Gastrocnemius medialis (tissue), 4 donors: ENCODE measurements around the gene DRC1. TPM values are rescaled to one million over a fixed set of nuclear protein-coding genes. Genes with fewer than 3 reads are reported as not detected.
A peak's percentile ranks its signal among the peaks of the same experiment; 100 is the strongest.
"Not testable (repeated sequence)": the region's sequence is repeated elsewhere in the genome, so short reads cannot be mapped to it uniquely, and the experiment has no call there.

Source experiments
- ATAC-seq, 2 donors: fragments of 150-250 bp; one replicate each; pipeline ENCODE4 v1.9.1; 2016
- DNase-seq, 2 donors: peaks; one replicate each; pipeline ENCODE4 v3.0.0-alpha.2; 2019
- H3K27ac ChIP-seq, 4 donors: fragments of 200-600 bp; sonication (generic); 1 replicate in 1 of 4; 2 replicates in 3 of 4; pipeline ENCODE4 v1.5.1; 2016 to 2018; ENCODE audit warnings: mild to moderate bottlenecking in 2 of 4, moderate library complexity in 1 of 4
- H3K27me3 ChIP-seq, 3 donors: fragments of 200-600 bp; sonication (generic) in 2 of 3; 1 replicate in 1 of 3; 2 replicates in 2 of 3; pipeline versions ENCODE4 v1.5.1 to v1.6.0; 2016 to 2019; ENCODE audit warnings: mild to moderate bottlenecking in 1 of 3, moderate library complexity in 1 of 3
- H3K36me3 ChIP-seq, 2 donors: fragments of 200-600 bp; sonication (generic) in 1 of 2; one replicate each; pipeline ENCODE4 v1.5.1; 2017 to 2018
- H3K4me1 ChIP-seq, 2 donors: fragments of 200-600 bp; sonication (generic) in 1 of 2; one replicate each; pipeline ENCODE4 v1.5.1; 2016 to 2017; ENCODE audit warnings: mild to moderate bottlenecking in 2 of 2
- H3K4me3 ChIP-seq, 4 donors: fragments of 200-600 bp; sonication (generic) in 3 of 4; 1 replicate in 1 of 4; 2 replicates in 3 of 4; pipeline ENCODE4 v1.5.1; 2016 to 2019; ENCODE audit warnings: mild to moderate bottlenecking in 2 of 4
- H3K9me3 ChIP-seq, 3 donors: fragments of 200-600 bp; sonication (generic) in 2 of 3; 1 replicate in 1 of 3; 2 replicates in 2 of 3; pipeline ENCODE4 v1.5.1; 2016 to 2019
- CTCF ChIP-seq, 5 experiments: fragments of 450-650 bp in 3 of 5; fragments of 200-600 bp in 2 of 5; sonication (generic) in 2 of 5; IDR thresholded peaks in 4 of 5; conservative IDR thresholded peaks in 1 of 5; 1 replicate in 4 of 5; 2 replicates in 1 of 5; pipeline ENCODE4 v1.5.1; 2016 to 2019; ENCODE audit warnings: antibody characterized with exemption in 5 of 5, mild to moderate bottlenecking in 3 of 5, moderate library complexity in 3 of 5
- POLR2A ChIP-seq, 2 donors: fragments of 450-650 bp; IDR thresholded peaks; one replicate each; pipeline ENCODE4 v1.6.1; 2017; ENCODE audit warnings: antibody characterized with exemption in 2 of 2, mild to moderate bottlenecking in 2 of 2, moderate library complexity in 2 of 2
- in situ Hi-C, 4 donors: fragments of 200-750 bp; cut with MboI; loops; one replicate each; pipeline versions ENCODE4 v1.15.0 to v1.8.0; 2017; ENCODE audit warnings: low sequenced_read_pairs in 4 of 4
- intact Hi-C: fragments of 100-400 bp; cut with DNase I; formaldehyde crosslinking; loops from one replicate; pipeline ENCODE4 v1.15.1; 2023; ENCODE audit warnings: low total_unique reads
- total RNA-seq, 4 donors: library from RNA; depleted of rRNA; stranded (reverse); fragments of >200 nt; gene quantifications; one replicate each; pipeline versions ENCODE4 v1.1.0 to v1.2.3, GENCODE V29; 2016

The DRC1 gene
- total RNA-seq, 4 donors from 2014 or later, result not detected

GRCh38 chr2:26465266-26465925, 63.7 kb downstream of the DRC1 start:
- TF ChIP-seq POLR2A (IDR thresholded peaks at IDR 0.05) (no peak), CTCF (IDR thresholded peaks at IDR 0.05 in 4 of 5, conservative IDR thresholded peaks at IDR 0.05 in 1 of 5) (no peak)
- in situ Hi-C loops, result no loop called here
- no peaks in the 10 kb centered on the region for H3K36me3 ChIP-seq

GRCh38 chr2:26465981-26466471, 64.3 kb downstream of the DRC1 start:
- TF ChIP-seq POLR2A (IDR thresholded peaks at IDR 0.05), result no peak
- no peak for TF ChIP-seq CTCF (IDR thresholded peaks at IDR 0.05 in 4 of 5, conservative IDR thresholded peaks at IDR 0.05 in 1 of 5)
- H3K36me3 ChIP-seq, result no peaks in the 10 kb centered on the region
- no peak overlapping the region for H3K4me3 ChIP-seq
- no peak overlapping the region for H3K27ac ChIP-seq
- DNase-seq, result no peak
- no peak for ATAC-seq
- no peaks in the 10 kb centered on the region for H3K27me3 ChIP-seq
- in situ Hi-C loops (no loop called here), intact Hi-C loops (no loop called here)
- H3K4me1 ChIP-seq, result peaks cover 0 to 9% of the 10 kb centered on the region in 2 donors
- no peaks in the 10 kb centered on the region for H3K9me3 ChIP-seq

More at GRCh38 chr2:26465266-26465925, 63.7 kb downstream of the DRC1 start:
- peaks cover 0 to 9% of the 10 kb centered on the region in 2 donors for H3K4me1 ChIP-seq
- H3K9me3 ChIP-seq, result no peaks in the 10 kb centered on the region
- intact Hi-C loops, result no loop called here
- no peak overlapping the region for H3K27ac ChIP-seq
- DNase-seq (no peak), ATAC-seq (no peak)
- no peaks in the 10 kb centered on the region for H3K27me3 ChIP-seq
- H3K4me3 ChIP-seq, result no peak overlapping the region

- Histone ChIP-seq H3K9me3 (no peaks in the 10 kb centered on the region), H3K27me3 (no peaks in the 10 kb centered on the region), H3K27ac (no peak overlapping the region), H3K4me1 (peaks cover 0 to 9% of the 10 kb centered on the region in 2 donors), H3K4me3 (no peak overlapping the region), H3K36me3 (no peaks in the 10 kb centered on the region)
- DNase-seq (no peak), ATAC-seq (peak in 1 of 2 donors; percentile 16)
- in situ Hi-C loops, result no loop called here
- intact Hi-C loops, result no loop called here
- TF ChIP-seq POLR2A (IDR thresholded peaks at IDR 0.05) (no peak), CTCF (IDR thresholded peaks at IDR 0.05 in 4 of 5, conservative IDR thresholded peaks at IDR 0.05 in 1 of 5) (no peak)
These were observed 65.1 kb downstream of the DRC1 start for GRCh38 chr2:26466662-26467310.

- intact Hi-C loops, H3K27me3 ChIP-seq, in situ Hi-C loops, H3K36me3 ChIP-seq, H3K4me1 ChIP-seq, H3K9me3 ChIP-seq, H3K27ac ChIP-seq, H3K4me3 ChIP-seq, DNase-seq, ATAC-seq: not testable (repeated sequence)
These were observed 66.8 kb downstream of the DRC1 start for GRCh38 chr2:26468544-26468943.

GRCh38 chr2:26469092-26469710, 67.5 kb downstream of the DRC1 start:
- no peak for DNase-seq
- TF ChIP-seq CTCF (IDR thresholded peaks at IDR 0.05 in 4 of 5, conservative IDR thresholded peaks at IDR 0.05 in 1 of 5), result peak in 2 of 5 experiments; percentile 19 to 25
- TF ChIP-seq POLR2A (IDR thresholded peaks at IDR 0.05), result no peak
- Histone ChIP-seq H3K4me3 (no peak overlapping the region), H3K27ac (no peak overlapping the region), H3K36me3 (no peaks in the 10 kb centered on the region), H3K4me1 (no peaks in the 10 kb centered on the region), H3K27me3 (no peaks in the 10 kb centered on the region), H3K9me3 (no peaks in the 10 kb centered on the region)
- intact Hi-C loops, result no loop called here
- in situ Hi-C loops, result no loop called here
- no peak for ATAC-seq
